ENCODE measurements around the gene SYCP2. TPM values are rescaled to one million over a fixed set of nuclear protein-coding genes. Genes with fewer than 3 reads are reported as not detected.
"Not testable (repeated sequence)": the region's sequence is repeated elsewhere in the genome, so short reads cannot be mapped to it uniquely, and the experiment has no call there.

The SYCP2 gene
- total RNA-seq, 1 donor from 2014 or later: 0.69 TPM

GRCh38 chr20:59895908-59896307, 37.5 kb downstream of the SYCP2 start:
- Mint-ChIP-seq H3K27me3 (ENCODE audit: unreplicated experiment) (peaks cover 2% of the 10 kb centered on the region), H3K4me3 (ENCODE audit: unreplicated experiment) (no peak overlapping the region), H3K36me3 (ENCODE audit: unreplicated experiment) (no peaks in the 10 kb centered on the region), H3K27ac (ENCODE audit: unreplicated experiment) (no peak overlapping the region), H3K4me1 (ENCODE audit: low read depth, unreplicated experiment) (no peaks in the 10 kb centered on the region), H3K9me3 (ENCODE audit: unreplicated experiment) (peaks cover 2% of the 10 kb centered on the region)
- TF ChIP-seq CTCF (IDR thresholded peaks at IDR 0.05; ENCODE audit: partially characterized antibody, unreplicated experiment): no peak
- no peak for DNase-seq

GRCh38 chr20:59891581-59891980, 41.9 kb downstream of the SYCP2 start:
- Mint-ChIP-seq H3K27ac (ENCODE audit: unreplicated experiment) (no peak overlapping the region), H3K27me3 (ENCODE audit: unreplicated experiment) (peaks cover 5% of the 10 kb centered on the region), H3K36me3 (ENCODE audit: unreplicated experiment) (no peaks in the 10 kb centered on the region), H3K4me3 (ENCODE audit: unreplicated experiment) (no peak overlapping the region), H3K4me1 (ENCODE audit: low read depth, unreplicated experiment) (no peaks in the 10 kb centered on the region), H3K9me3 (ENCODE audit: unreplicated experiment) (no peaks in the 10 kb centered on the region)
- no peak for TF ChIP-seq CTCF (IDR thresholded peaks at IDR 0.05; ENCODE audit: partially characterized antibody, unreplicated experiment)
- DNase-seq: no peak

GRCh38 chr20:59890035-59890434, 43.4 kb downstream of the SYCP2 start:
- H3K4me1 Mint-ChIP-seq (ENCODE audit: low read depth, unreplicated experiment); DNase-seq; H3K27me3 Mint-ChIP-seq (ENCODE audit: unreplicated experiment); H3K4me3 Mint-ChIP-seq (ENCODE audit: unreplicated experiment); H3K9me3 Mint-ChIP-seq (ENCODE audit: unreplicated experiment); H3K36me3 Mint-ChIP-seq (ENCODE audit: unreplicated experiment); H3K27ac Mint-ChIP-seq (ENCODE audit: unreplicated experiment): not testable (repeated sequence)

- Mint-ChIP-seq H3K9me3 (ENCODE audit: unreplicated experiment) (no peaks in the 10 kb centered on the region), H3K36me3 (ENCODE audit: unreplicated experiment) (no peaks in the 10 kb centered on the region), H3K4me3 (ENCODE audit: unreplicated experiment) (no peak overlapping the region), H3K4me1 (ENCODE audit: low read depth, unreplicated experiment) (no peaks in the 10 kb centered on the region), H3K27me3 (ENCODE audit: unreplicated experiment) (peaks cover 3% of the 10 kb centered on the region), H3K27ac (ENCODE audit: unreplicated experiment) (no peak overlapping the region)
- no peak for DNase-seq
- no peak for TF ChIP-seq CTCF (IDR thresholded peaks at IDR 0.05; ENCODE audit: partially characterized antibody, unreplicated experiment)
These were observed 45.4 kb downstream of the SYCP2 start for GRCh38 chr20:59888050-59888449.

GRCh38 chr20:59884494-59884893, 48.9 kb downstream of the SYCP2 start:
- Mint-ChIP-seq H3K27ac (ENCODE audit: unreplicated experiment) (no peak overlapping the region), H3K27me3 (ENCODE audit: unreplicated experiment) (peaks cover 3% of the 10 kb centered on the region), H3K36me3 (ENCODE audit: unreplicated experiment) (no peaks in the 10 kb centered on the region), H3K4me1 (ENCODE audit: low read depth, unreplicated experiment) (no peaks in the 10 kb centered on the region), H3K4me3 (ENCODE audit: unreplicated experiment) (no peak overlapping the region), H3K9me3 (ENCODE audit: unreplicated experiment) (peaks cover 2% of the 10 kb centered on the region)
- TF ChIP-seq CTCF (IDR thresholded peaks at IDR 0.05; ENCODE audit: partially characterized antibody, unreplicated experiment): no peak
- no peak for DNase-seq

- Mint-ChIP-seq H3K4me3 (ENCODE audit: unreplicated experiment) (no peak overlapping the region), H3K9me3 (ENCODE audit: unreplicated experiment) (peaks cover 2% of the 10 kb centered on the region), H3K4me1 (ENCODE audit: low read depth, unreplicated experiment) (no peaks in the 10 kb centered on the region), H3K36me3 (ENCODE audit: unreplicated experiment) (no peaks in the 10 kb centered on the region), H3K27ac (ENCODE audit: unreplicated experiment) (no peak overlapping the region), H3K27me3 (ENCODE audit: unreplicated experiment) (peaks cover 4% of the 10 kb centered on the region)
- no peak for DNase-seq
- no peak for TF ChIP-seq CTCF (IDR thresholded peaks at IDR 0.05; ENCODE audit: partially characterized antibody, unreplicated experiment)
These were observed 53.2 kb downstream of the SYCP2 start for GRCh38 chr20:59880198-59880597.
